Immature natural killer cell (primary cell): ENCODE measurements around the gene OGFOD1. TPM values are rescaled to one million over a fixed set of nuclear protein-coding genes. Genes with fewer than 3 reads are reported as not detected.

Experiments
- DNase-seq, 3 donors: peaks; one replicate each; pipeline ENCODE4 v3.0.0; 2022; ENCODE audit warnings: mixed read lengths in 1 of 3
- H3K27ac Mint-ChIP-seq, 6 donors: one replicate each; pipeline ENCODE4 v1.8.0; 2020; ENCODE audit warnings: mixed read lengths in 6 of 6, mild to moderate bottlenecking in 5 of 6, inconsistent platforms in 4 of 6, moderate library complexity in 3 of 6
- H3K27me3 Mint-ChIP-seq, 3 donors: one replicate each; pipeline ENCODE4 v1.8.0; 2020 to 2021; ENCODE audit warnings: low read depth in 3 of 3, mild to moderate bottlenecking in 3 of 3, mixed read lengths in 3 of 3, moderate library complexity in 3 of 3, inconsistent platforms in 1 of 3
- H3K36me3 Mint-ChIP-seq, 3 donors: one replicate each; pipeline ENCODE4 v1.8.0; 2020; ENCODE audit warnings: mixed read lengths in 3 of 3, inconsistent platforms in 2 of 3, mild to moderate bottlenecking in 2 of 3
- H3K4me1 Mint-ChIP-seq, 2 donors: one replicate each; pipeline ENCODE4 v1.8.0; 2020; ENCODE audit warnings: inconsistent platforms in 2 of 2, mild to moderate bottlenecking in 2 of 2, mixed read lengths in 2 of 2, moderate library complexity in 1 of 2
- H3K4me3 Mint-ChIP-seq, 5 donors: one replicate each; pipeline ENCODE4 v1.8.0; 2020; ENCODE audit warnings: mild to moderate bottlenecking in 5 of 5, mixed read lengths in 5 of 5, inconsistent platforms in 3 of 5, moderate library complexity in 3 of 5
- H3K9me3 Mint-ChIP-seq, 6 donors: one replicate each; pipeline ENCODE4 v1.8.0; 2020; ENCODE audit warnings: mild to moderate bottlenecking in 6 of 6, mixed read lengths in 6 of 6, inconsistent platforms in 4 of 6, moderate library complexity in 3 of 6
- polyA plus RNA-seq, 3 donors: library from polyadenylated mRNA; unstranded; fragments of 300-500 nt; fragmentation: Illumina TruSeq; gene quantifications; one replicate each; pipeline ENCODE4 v1.2.3, GENCODE V29; 2021

OGFOD1 gene
- polyA plus RNA-seq, 3 donors from 2014 or later, result 61.1 to 96.7 (median 80.5) TPM

DNA sequence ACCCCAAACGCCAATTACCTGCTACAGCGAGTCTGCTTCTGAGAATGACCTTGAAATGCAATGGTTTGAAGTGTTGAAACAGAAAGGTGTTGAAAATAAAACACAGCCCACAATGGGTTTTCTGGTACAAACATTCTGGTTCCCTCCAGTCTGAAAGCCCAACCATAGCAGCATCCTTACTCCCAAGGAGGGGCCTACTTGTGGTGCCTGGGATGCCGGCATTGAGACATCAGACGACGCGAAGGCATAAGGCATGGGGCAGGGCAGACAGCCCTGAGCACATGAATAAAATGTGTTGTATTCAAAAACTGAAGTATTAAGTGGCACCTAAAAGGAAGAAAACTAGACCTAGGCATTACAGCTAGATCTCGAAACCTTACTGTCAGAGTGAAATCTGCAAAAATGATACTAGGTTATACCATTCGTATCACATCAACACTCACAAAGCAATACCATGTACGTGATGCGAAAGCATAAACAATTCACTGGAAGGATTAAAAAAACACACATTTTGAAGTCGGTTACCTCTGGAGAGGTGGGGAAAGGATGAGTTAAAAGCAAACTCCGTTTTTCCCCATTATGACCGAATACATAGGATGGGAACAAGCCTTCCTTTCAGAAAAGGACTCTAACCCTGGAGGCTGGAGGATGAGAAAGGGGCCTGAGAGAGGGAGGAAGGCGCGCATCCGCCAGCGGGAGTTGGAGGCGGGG is 924 bp upstream of the OGFOD1 start:
- Mint-ChIP-seq H3K9me3 (no peaks in the 10 kb centered on the region), H3K27me3 (peaks cover 0 to 2% (median 0%) of the 10 kb centered on the region in 3 donors), H3K4me3 (peak overlapping the region; percentile 97 to 99 (median 98)), H3K27ac (peak overlapping the region; percentile 86 to 97 (median 95)), H3K36me3 (peaks cover 9 to 18% (median 14%) of the 10 kb centered on the region in 3 donors), H3K4me1 (peaks cover 38 to 62% of the 10 kb centered on the region in 2 donors)
- DNase-seq, result no peak

GRCh38 chr16:56451753-56452689 is 667 bp downstream of the OGFOD1 start:
- Mint-ChIP-seq H3K4me3 (peak overlapping the region; percentile 97 to 99 (median 98)), H3K4me1 (peaks cover 38 to 62% of the 10 kb centered on the region in 2 donors), H3K9me3 (no peaks in the 10 kb centered on the region), H3K27ac (peak overlapping the region; percentile 86 to 97 (median 95)), H3K27me3 (peaks cover 0 to 2% (median 0%) of the 10 kb centered on the region in 3 donors), H3K36me3 (peaks cover 16 to 34% (median 19%) of the 10 kb centered on the region in 3 donors)
- no peak for DNase-seq

DNA sequence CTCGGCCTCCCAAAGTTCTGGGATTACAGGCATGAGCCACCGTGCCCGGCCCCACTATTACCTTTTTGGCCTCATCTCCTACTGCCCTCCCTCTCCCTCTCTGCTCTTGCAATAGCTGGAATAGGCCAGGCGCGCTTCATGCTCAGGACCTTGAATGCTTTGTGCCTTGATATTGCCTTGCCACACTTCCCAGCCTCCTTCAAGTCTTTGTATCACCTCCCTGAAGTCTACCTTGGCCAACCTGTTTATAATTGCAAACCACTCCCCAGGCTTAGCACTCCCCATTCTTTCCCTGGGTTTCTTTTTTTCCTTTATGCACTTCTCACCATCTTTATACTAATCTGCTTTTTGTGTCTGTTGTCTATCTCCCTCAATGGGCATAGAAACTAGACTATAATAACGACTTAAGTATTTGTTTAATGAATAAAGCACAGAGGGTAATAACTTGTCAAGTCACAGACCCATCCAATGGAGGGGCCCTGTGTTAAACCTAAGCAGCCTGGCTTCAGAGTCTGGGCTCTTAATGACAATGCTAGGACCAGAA is 6.6 kb downstream of the OGFOD1 start:
- no peak overlapping the region for H3K4me3 Mint-ChIP-seq
- H3K27ac Mint-ChIP-seq, result peak overlapping the region in 1 of 6 donors; percentile 8
- no peaks in the 10 kb centered on the region for H3K9me3 Mint-ChIP-seq
- H3K4me1 Mint-ChIP-seq, result peaks cover 3 to 6% of the 10 kb centered on the region in 2 donors
- no peak for DNase-seq
- H3K27me3 Mint-ChIP-seq, result no peaks in the 10 kb centered on the region
- H3K36me3 Mint-ChIP-seq, result peaks cover 15 to 49% (median 31%) of the 10 kb centered on the region in 3 donors

GRCh38 chr16:56460101-56460500 is 8.7 kb downstream of the OGFOD1 start:
- Mint-ChIP-seq H3K36me3 (peaks cover 11 to 49% (median 30%) of the 10 kb centered on the region in 3 donors), H3K4me3 (no peak overlapping the region), H3K9me3 (no peaks in the 10 kb centered on the region), H3K4me1 (peaks cover 0 to 2% of the 10 kb centered on the region in 2 donors), H3K27ac (no peak overlapping the region), H3K27me3 (no peaks in the 10 kb centered on the region)
- DNase-seq, result no peak

DNA sequence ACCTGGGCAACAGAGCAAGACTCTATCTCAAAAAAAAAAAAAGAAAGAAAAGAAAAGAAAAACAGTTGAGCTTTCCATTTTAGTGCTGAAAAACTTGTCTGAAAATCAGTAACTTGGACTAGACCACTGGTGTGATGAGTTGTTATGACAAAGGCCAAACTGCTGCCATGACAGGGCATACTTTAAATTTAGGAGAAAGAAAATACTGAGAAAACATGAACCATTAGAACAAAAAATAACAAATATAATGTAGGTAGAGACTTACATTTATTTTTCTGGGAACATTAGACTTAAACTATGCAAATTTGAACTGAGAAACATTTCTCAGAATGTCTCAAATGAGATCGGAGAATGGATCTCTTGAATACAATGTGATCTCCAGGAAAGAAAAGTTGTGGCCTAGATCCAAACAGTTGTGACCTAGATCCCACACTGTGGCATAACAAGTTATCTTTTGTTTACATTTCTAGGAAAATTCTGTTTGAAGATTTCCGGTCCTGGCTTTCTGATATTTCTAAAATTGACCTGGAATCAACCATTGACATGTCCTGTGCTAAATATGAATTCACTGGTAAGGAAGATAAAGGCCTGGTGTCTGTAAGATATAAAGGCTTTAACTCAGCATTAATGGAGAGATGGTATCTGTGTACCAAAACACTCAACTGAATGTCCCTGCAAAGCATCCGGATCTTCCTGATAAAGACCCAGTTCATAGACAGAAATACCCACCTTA is 10.9 kb downstream of the OGFOD1 start:
- Mint-ChIP-seq H3K4me1 (peaks cover 0 to 2% of the 10 kb centered on the region in 2 donors), H3K9me3 (no peaks in the 10 kb centered on the region), H3K4me3 (no peak overlapping the region), H3K27ac (peak overlapping the region in 3 of 6 donors; percentile 19 to 39 (median 28)), H3K27me3 (no peaks in the 10 kb centered on the region), H3K36me3 (peaks cover 12 to 45% (median 33%) of the 10 kb centered on the region in 3 donors)
- DNase-seq, result no peak

DNA sequence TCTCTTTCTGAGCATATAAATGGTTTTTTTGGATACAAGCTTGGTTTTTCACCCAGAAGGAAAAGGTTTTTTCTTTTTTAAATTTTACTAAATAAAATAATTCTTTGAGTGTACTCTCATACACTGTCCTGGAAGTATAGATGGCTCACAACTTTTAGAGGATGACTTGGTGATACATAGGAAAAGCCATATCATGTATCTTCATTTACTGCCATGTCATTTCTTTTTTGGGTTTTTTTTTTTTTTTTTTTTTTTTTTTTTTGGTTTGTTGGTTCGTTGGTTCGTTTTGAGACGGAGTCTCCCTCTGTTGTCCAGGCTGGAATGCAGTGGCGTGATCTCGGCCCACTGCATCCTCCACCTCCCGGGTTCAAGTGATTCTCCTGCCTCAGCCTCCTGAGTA is 11.8 kb downstream of the OGFOD1 start:
- H3K9me3 Mint-ChIP-seq, result no peaks in the 10 kb centered on the region
- H3K4me1 Mint-ChIP-seq, result peaks cover 0 to 2% of the 10 kb centered on the region in 2 donors
- H3K27ac Mint-ChIP-seq, result no peak overlapping the region
- H3K27me3 Mint-ChIP-seq, result no peaks in the 10 kb centered on the region
- H3K36me3 Mint-ChIP-seq, result peaks cover 12 to 50% (median 33%) of the 10 kb centered on the region in 3 donors
- no peak for DNase-seq
- no peak overlapping the region for H3K4me3 Mint-ChIP-seq

GRCh38 chr16:56466344-56466743 is 15.0 kb downstream of the OGFOD1 start:
- no peak for DNase-seq
- H3K4me3 Mint-ChIP-seq, result no peak overlapping the region
- H3K36me3 Mint-ChIP-seq, result peaks cover 19 to 58% (median 43%) of the 10 kb centered on the region in 3 donors
- H3K27ac Mint-ChIP-seq, result no peak overlapping the region
- H3K9me3 Mint-ChIP-seq, result no peaks in the 10 kb centered on the region
- peaks cover 0 to 1% (median 0%) of the 10 kb centered on the region in 3 donors for H3K27me3 Mint-ChIP-seq
- peaks cover 0 to 2% of the 10 kb centered on the region in 2 donors for H3K4me1 Mint-ChIP-seq

DNA sequence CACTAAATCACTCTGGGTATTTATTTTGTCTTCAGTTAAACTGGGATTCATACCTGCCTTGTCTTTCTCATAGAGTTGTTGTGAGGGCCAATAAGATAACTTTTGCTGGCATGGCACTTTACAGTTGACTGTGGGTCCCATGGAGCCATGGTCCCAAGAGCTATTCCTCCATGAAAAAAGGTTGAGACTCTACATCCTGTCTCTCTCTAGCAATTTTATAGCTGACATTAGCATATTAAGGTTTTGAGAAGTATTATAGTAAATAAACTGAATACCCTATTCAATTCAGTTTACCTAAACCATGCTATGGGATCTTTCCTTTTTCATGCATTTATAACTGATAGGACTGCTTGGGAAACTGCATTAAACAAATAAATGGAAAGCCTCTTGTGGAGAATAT is 17.4 kb downstream of the OGFOD1 start:
- peaks cover 27 to 68% (median 36%) of the 10 kb centered on the region in 3 donors for H3K36me3 Mint-ChIP-seq
- H3K4me3 Mint-ChIP-seq, result no peak overlapping the region
- peaks cover 0 to 1% (median 1%) of the 10 kb centered on the region in 3 donors for H3K27me3 Mint-ChIP-seq
- no peaks in the 10 kb centered on the region for H3K9me3 Mint-ChIP-seq
- H3K4me1 Mint-ChIP-seq, result no peaks in the 10 kb centered on the region
- DNase-seq, result no peak
- no peak overlapping the region for H3K27ac Mint-ChIP-seq

DNA sequence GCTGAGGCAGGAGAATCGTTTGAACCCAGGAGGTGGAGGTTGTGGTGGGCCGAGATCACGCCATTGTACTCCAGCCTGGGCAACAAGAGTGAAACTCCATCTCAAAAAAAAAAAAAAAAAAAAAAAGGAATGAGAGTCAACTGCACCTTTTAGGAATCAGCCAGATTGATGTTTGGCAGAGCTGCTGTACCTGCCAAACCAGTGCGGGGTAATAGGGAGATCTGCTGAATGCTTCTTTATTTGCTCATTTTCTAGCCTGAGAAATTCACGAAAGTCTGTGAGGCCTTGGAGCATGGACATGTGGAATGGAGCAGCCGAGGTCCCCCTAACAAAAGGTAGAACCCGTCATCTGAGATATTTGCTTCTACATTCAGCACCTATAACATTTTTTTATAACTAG is 18.4 kb downstream of the OGFOD1 start:
- H3K36me3 Mint-ChIP-seq, result peaks cover 27 to 59% (median 32%) of the 10 kb centered on the region in 3 donors

GRCh38 chr16:56470232-56470631 is 18.9 kb downstream of the OGFOD1 start:
- H3K4me3 Mint-ChIP-seq, result no peak overlapping the region
- DNase-seq, result no peak
- H3K4me1 Mint-ChIP-seq, result no peaks in the 10 kb centered on the region
- H3K27ac Mint-ChIP-seq, result no peak overlapping the region
- H3K9me3 Mint-ChIP-seq, result no peaks in the 10 kb centered on the region
- H3K27me3 Mint-ChIP-seq, result peaks cover 0 to 1% (median 1%) of the 10 kb centered on the region in 3 donors
- peaks cover 28 to 61% (median 34%) of the 10 kb centered on the region in 3 donors for H3K36me3 Mint-ChIP-seq

More for the DNA sequence above, 18.4 kb downstream of the OGFOD1 start:
- Mint-ChIP-seq H3K27ac (peak overlapping the region in 1 of 6 donors; percentile 34), H3K4me1 (no peaks in the 10 kb centered on the region), H3K4me3 (no peak overlapping the region), H3K27me3 (peaks cover 0 to 1% (median 1%) of the 10 kb centered on the region in 3 donors), H3K9me3 (no peaks in the 10 kb centered on the region)
- no peak for DNase-seq

- no peak overlapping the region for H3K4me3 Mint-ChIP-seq
Observed at GRCh38 chr16:56470666-56471065, 19.3 kb downstream of the OGFOD1 start.

GRCh38 chr16:56475201-56475600 is 23.8 kb downstream of the OGFOD1 start:
- H3K4me1 Mint-ChIP-seq, result no peaks in the 10 kb centered on the region
- H3K27ac Mint-ChIP-seq, result no peak overlapping the region
- peaks cover 12 to 56% (median 24%) of the 10 kb centered on the region in 3 donors for H3K36me3 Mint-ChIP-seq
- no peaks in the 10 kb centered on the region for H3K9me3 Mint-ChIP-seq
- H3K4me3 Mint-ChIP-seq, result no peak overlapping the region
- peaks cover 0 to 1% (median 0%) of the 10 kb centered on the region in 3 donors for H3K27me3 Mint-ChIP-seq
- DNase-seq, result no peak

More at GRCh38 chr16:56470666-56471065, 19.3 kb downstream of the OGFOD1 start:
- Mint-ChIP-seq H3K4me1 (no peaks in the 10 kb centered on the region), H3K27ac (no peak overlapping the region), H3K36me3 (peaks cover 27 to 61% (median 32%) of the 10 kb centered on the region in 3 donors), H3K9me3 (no peaks in the 10 kb centered on the region), H3K27me3 (peaks cover 0 to 1% (median 1%) of the 10 kb centered on the region in 3 donors)
- no peak for DNase-seq
